ENCODE data around the gene CYTH2.
"Not testable (repeated sequence)": the region's sequence is repeated elsewhere in the genome, so short reads cannot be mapped to it uniquely, and the experiment has no call there.

CYTH2 gene

DNA sequence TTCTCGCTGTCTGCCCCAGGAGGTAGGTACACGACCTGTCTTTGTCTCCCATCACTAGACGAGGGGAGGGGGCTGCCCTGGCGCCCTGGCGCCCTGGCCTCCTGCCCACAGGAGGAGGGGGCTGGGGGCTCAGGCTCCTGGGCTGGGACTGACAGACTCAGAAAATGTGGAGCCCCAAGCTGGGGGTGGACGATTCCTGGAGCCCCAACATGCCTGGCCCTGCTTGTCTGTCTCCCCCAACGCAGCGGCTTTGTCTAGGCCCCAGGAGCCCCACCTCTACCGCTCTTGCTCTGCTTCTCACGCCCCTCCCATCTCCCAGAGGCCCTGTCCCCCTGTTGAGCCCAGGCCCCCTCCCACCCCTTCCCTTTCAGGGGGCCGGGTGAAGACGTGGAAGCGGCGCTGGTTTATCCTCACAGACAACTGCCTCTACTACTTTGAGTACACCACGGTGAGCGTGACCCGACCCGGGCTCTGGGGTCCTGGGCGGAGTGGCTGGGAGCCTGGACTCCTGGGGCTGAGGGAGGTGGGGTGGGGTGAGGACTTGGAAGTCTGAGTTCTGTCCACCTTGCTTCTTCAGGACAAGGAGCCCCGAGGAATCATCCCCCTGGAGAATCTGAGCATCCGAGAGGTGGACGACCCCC, 8.6 kb downstream of the CYTH2 start:
- DNase-seq (ENCODE audit: low read depth in 2 of 2) = no peak

DNA sequence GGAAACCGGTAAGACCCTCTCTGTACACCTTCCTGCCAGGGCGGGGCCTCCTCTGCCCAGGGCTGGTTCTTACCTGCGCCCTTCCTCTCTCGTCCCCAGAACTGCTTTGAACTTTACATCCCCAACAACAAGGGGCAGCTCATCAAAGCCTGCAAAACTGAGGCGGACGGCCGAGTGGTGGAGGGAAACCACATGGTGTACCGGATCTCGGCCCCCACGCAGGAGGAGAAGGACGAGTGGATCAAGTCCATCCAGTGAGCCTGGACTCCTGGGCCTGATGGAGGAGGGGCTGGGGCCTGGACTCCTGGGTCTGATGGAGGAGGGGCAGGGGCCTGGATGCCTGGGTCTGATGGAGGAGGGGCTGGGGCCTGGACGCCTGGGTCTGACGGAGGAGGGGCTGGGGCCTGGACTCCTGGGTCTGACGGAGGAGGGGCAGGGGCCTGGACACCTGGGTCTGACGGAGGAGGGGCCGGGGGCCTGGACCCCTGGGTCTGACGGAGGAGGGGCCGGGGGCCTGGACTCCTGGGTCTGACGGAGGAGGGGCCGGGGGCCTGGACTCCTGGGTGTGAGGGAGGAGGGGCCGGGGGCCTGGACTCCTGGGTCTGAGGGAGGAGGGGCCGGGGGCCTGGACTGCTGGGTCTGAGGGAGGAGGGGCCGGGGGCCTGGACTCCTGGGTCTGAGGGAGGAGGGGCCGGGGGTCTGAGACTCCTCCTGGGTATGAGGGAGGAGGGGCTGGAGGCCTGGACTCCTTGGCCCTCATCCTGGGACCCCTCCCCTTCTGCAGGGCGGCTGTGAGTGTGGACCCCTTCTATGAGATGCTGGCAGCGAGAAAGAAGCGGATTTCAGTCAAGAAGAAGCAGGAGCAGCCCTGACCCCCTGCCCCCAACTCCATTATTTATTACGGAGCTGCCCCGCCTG, 9.4 kb downstream of the CYTH2 start:
- no peak for DNase-seq (ENCODE audit: low read depth in 2 of 2)

GRCh38 chr19:48479686-48480085, 10.5 kb downstream of the CYTH2 start:
- no peak for DNase-seq (ENCODE audit: low read depth in 2 of 2)

GRCh38 chr19:48480183-48480557, 11.0 kb downstream of the CYTH2 start:
- peak in 1 of 2 donors; percentile 41 for DNase-seq (ENCODE audit: low read depth in 2 of 2)

DNA sequence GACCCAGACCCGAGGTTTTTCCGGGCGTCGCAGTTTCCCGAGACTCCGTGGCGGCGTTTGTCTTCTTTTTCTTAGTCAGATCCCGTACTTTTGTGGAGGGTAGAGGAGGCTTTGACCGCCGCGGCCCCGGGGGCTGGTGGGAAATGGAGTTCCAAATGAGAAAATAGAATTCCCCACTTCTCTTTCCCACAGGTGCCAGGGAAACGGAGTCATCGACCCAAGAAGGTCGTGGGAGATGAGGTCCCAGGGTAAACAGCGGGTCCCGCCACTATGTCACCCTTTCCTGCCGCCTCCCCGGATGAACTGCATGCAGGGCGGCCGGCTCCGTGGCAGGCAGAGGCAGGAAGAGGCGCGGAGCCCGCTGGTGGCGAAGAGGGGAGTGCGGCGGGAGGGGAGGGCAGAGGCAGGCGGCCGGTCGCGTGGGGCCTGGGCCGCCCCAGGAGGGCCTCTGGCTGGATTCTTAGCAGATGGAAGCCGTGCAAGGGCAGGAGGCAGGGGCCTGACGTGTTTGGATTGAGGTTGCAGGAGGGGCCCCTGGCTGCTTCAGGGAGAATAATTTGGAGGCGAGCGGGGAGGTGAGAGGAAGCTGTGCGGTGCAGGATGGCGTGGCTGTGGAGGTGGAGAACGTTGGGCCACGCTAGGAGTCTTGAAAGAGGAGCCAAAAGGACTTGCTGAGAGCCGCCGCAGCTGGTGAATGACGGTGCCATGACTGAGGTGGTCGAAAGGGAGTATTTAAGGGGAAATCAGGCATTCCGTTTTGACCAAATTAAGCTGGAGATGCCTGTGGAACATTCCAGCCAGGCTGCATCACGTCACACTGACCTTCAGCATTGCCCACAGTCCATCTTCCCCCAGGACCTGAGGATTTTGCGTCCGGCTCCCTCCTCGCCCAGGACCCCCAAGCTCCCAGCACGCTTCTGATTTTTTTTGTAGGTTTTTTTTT, 11.7 kb downstream of the CYTH2 start:
- peak; percentile 30 to 49 for DNase-seq (ENCODE audit: low read depth in 2 of 2)

- DNase-seq (ENCODE audit: low read depth in 2 of 2) = no peak
These were observed 12.9 kb downstream of the CYTH2 start for GRCh38 chr19:48481846-48482639.

GRCh38 chr19:48483301-48483700, 14.1 kb downstream of the CYTH2 start:
- DNase-seq (ENCODE audit: low read depth in 2 of 2) = no peak

GRCh38 chr19:48484247-48484893, 15.2 kb downstream of the CYTH2 start:
- no peak for DNase-seq (ENCODE audit: low read depth in 2 of 2)

DNA sequence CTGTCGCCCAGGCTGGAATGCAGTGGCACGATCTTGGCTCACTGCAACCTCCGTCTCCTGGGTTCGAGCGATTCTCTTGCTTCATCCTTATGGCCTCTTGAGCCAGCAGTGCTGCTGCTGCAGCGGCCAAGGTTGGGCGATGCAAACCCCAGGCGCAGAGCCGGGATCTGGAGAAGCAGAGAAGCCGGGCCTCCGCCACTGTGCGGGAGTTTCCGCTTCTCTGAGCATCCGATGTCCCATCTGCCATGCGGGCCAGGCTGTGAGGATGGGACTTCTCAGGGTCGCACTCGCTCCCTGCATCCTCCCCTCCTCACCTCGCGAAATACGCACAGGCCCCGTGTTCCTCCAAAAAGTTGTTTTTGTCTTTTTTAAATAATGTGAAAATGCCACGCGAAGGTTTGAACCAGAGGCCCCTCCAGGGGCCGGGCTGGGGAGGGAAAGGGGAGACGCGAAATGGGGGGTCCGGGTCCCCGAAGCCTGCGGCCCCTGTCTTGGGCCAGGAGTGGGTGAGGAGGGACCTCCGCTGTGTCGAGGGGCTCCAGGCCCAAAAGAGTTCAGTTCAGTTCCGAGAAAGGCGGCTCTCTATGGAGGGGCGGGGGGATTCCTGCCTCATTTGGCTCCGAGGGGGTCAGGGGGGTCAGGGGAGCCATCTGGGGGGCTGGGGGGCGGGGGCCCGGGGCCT, 15.9 kb downstream of the CYTH2 start:
- DNase-seq (ENCODE audit: low read depth in 2 of 2) = no peak

DNA sequence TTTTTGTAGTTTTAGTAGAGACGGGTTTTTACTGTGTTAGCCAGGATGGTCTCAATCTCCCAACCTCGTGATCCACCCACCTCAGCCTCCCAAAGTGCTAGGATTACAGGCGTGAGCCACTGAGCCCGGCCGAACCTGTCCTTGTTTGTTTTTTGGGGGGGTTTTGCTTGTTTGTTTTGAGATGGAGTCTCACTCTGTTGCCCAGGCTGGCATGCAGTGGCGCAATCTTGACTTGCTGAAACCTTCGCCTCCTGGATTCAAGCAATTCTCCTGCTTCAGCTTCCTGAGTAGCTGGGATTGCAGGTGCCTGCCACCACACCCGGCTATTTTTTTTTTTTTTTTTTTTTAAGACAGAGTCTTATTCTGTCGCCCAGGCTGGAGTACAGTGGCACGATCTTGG, 17.5 kb downstream of the CYTH2 start:
- not testable (repeated sequence) for DNase-seq (ENCODE audit: low read depth in 2 of 2)

- no peak for DNase-seq (ENCODE audit: low read depth in 2 of 2)
These were observed 18.4 kb downstream of the CYTH2 start for GRCh38 chr19:48487544-48487943.

GRCh38 chr19:48487948-48488347, 18.8 kb downstream of the CYTH2 start:
- DNase-seq (ENCODE audit: low read depth in 2 of 2) = no peak

DNA sequence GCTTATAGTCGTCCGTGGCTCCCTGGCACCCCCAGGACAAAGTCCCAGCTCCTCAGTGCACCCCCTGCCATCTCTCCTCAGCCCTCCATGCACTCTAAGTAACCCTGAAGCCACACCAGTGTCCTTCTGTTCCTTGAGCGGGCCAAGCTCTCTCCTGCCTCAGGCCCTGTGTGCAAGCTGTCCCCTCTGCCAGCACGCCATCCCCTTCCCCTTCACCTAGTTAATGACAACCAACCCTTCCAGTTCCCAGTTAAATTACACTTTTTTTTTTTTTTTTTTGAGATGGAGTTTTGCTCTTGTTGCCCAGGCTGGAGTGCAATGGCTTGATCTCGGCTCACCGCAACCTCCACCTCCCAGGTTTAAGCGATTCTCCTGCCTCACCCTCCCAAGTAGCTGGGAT, 19.3 kb downstream of the CYTH2 start:
- DNase-seq (ENCODE audit: low read depth in 2 of 2) = not testable (repeated sequence)

DNA sequence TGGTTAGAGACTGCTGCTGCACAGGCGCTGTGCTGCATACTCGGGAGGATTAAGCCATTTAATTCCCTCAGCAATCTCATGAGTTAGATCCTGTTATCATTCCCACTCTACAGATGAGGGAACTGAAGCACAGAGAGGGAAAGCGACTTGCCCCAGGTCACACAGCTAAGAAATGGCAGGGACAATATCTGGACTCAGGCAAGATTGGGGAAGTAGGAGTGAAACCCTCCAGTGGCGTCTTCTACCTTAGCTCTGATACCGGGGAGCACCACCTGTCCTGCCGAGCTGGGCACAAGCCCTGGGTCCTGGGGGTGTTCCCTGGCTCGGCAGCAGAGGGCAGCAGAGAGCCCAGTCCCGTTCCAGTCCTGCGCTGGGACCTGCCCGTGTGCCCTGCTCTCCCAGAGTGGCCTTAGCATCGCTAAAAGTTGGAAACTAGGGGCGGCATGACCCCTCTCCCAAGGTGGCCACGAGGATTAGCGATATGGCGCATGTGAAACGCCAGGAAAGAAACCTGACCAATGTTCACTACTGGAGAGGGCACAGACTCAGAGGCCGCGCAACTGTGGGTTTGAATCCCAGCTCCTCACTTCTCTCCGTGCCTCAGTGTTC, 20.5 kb downstream of the CYTH2 start:
- peak; percentile 78 to 81 for DNase-seq (ENCODE audit: low read depth in 2 of 2)

- DNase-seq (ENCODE audit: low read depth in 2 of 2) = peak; percentile 40 to 43
These were observed 22.0 kb downstream of the CYTH2 start for GRCh38 chr19:48490981-48491792.

DNA sequence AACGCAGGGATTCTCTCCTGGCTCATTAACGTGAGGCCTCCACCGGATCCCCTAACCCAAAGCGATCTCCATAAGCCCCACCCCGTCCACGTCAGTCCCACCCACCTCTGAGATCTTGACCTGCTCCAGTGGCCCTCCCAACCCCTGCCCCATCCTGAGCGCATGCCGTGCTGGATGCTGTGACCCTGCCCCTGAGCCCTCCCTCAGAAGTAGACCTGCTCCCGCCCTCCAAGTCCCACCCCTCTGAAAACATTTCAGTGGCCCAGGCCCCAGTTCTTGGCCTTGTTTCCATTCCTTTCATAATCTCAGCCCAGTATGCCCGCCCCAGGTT, 22.6 kb downstream of the CYTH2 start:
- no peak for DNase-seq (ENCODE audit: low read depth in 2 of 2)

GRCh38 chr19:48492925-48493717, 24.0 kb downstream of the CYTH2 start:
- peak; percentile 66 to 74 for DNase-seq (ENCODE audit: low read depth in 2 of 2)

Data from stimulated activated CD4-positive, alpha-beta T cell treated with anti-CD3 and anti-CD28 coated beads, Interleukin-1b, Interleukin-23, amount 100 ng/mL, for 4 hours (primary cell).